ENCODE measurements around the gene CCSER1.
"Not testable (repeated sequence)": the region's sequence is repeated elsewhere in the genome, so short reads cannot be mapped to it uniquely, and the experiment has no call there.

Gene CCSER1

DNA sequence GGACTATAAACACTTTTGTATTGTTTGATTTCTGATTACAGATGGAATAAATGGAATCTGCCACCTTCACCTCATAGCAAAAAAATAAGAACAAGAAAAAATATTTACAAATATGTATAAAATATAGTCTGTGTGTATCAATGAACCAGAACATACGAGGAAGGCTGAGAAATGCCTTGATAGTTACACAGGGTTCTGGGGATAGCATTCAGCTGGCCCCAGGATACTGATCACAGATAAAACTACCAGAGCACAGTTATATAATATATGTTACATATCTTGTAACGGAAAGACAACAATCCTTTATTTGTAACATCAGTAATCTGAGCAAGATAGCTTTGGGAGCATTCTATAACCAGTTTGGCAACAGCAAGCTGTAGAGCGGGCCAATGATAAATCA lies 1101.5 kb downstream of the CCSER1 start:
- no peak for DNase-seq

DNA sequence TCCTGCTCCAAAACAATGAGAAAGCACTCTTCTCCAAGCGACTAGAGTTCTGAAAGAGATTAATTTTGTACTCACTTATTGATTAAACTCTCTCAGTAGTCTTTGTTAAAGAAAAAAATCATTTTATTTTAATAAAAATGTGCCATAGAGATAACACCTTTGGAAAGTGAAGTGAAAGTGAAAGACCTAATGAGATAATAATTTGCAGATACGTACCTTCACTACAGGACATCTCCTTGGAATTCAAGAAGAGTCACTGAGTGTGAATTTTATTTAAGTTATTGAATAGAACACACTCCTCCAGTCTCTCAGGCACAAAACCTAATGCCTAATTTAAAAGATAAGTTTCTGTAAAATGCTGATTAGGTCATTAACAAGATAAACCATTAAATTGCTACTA lies 1106.0 kb downstream of the CCSER1 start:
- DNase-seq = no peak

DNA sequence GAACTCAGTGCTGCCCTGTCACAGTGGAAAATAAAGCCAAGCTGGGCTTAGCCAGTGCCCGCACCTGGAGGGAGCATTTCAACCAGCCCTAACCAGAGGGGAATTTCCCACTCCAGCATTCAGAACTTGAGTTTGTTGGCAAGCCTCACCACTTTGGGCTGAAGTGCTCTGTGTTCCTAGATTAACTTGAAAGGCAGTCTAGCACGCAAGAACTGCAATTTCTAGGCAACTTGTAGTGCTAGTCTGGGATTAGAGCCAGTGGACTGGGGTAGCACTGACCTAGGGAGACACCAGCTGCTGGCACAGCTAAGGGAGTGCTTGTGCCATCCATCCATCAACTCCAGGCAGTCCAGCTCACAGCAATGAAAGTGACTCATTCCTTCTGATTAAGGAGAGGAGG lies 1115.9 kb downstream of the CCSER1 start:
- DNase-seq = no peak

DNA sequence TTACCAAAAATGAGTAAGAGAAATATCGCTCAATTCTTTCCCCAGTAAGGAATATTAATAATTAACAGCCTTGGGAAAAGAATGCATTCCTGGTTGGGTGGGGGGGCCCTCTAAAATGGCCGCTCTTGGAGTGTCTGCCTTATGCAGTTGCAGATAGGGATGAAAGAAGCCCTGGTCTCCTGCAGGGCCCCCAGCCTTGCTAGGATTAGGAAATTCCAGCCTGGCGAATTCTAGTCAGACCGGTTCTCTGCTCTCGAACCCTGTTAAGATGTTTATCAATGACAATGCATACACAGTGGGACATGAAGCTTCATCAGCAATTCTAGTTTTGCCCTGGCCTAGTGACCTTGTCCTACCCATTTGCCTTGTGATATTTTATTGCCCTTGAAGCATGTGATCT lies 1128.8 kb downstream of the CCSER1 start:
- no peak for DNase-seq

DNA sequence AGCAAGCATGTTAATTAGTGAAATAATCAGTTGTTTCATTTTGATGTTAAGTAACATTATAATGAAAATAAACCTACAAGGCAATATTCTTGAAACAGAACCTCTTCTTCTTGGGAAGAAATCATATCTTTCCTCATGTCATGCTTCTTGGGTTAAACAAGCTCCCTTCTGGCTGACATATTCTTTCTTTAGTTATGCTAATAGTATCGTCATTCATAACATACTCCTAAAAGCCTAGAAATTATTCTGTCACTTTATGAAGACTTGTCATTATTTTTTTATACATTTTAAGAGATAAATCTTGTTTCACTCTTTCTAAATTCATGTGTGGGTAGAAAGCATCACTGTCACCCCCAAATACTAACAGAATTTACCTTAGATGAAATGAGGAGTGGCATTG lies 1129.6 kb downstream of the CCSER1 start:
- no peak for DNase-seq

DNA sequence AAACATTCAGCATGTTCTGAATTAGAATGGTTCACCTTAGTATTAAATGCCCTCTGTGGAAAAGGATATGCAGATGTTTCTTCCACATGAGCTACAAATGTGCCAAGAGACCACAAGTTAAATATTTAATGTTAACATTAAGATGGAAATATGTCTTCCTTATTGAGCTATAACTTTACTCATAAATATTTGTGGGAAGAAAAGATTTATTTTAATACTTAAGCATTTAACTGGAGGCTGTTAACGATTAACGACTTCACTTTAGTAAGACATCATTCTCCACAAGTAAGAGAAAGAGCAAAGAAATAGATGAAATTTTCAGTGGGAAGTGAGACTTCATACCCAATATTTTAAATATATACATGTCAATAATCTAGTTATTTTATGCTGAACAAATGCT lies 1130.5 kb downstream of the CCSER1 start:
- DNase-seq = no peak

DNA sequence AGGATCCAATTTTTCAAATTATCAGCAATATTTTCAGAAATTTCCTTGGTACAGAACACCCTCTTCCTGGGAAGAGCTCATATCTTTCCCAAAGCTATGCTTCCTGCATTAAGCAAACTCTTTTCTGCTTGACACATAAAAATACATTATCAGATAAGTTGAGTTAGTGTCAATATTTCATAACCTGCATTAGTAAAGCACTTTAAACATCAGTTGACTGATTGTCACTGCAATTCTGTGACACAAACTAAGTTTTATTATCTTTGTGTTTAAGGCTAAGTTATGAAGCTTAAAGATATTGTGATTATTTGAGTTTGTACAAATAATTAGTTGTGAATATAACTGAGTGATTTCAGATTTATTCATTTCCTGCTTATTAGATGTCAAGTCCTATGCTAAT lies 1131.1 kb downstream of the CCSER1 start:
- no peak for DNase-seq

DNA sequence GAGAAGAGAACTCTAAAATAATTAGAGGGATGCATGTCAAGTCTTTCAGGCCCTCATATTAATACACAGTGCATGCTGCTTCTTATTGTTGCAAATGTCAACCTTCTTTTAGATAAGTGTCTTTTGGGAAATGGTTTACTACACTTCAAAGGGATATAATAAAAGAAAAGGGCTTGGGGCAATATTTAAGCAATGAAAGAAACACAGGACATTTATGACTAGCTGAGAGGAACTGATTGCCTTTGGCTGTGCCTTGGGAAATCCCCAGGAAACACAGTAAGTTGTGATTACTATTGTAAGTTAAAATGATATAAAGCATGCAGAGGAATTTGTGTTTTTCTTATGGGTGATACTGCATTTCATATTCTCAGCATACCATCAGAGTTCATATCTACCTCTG lies 1140.3 kb downstream of the CCSER1 start:
- DNase-seq = no peak

DNA sequence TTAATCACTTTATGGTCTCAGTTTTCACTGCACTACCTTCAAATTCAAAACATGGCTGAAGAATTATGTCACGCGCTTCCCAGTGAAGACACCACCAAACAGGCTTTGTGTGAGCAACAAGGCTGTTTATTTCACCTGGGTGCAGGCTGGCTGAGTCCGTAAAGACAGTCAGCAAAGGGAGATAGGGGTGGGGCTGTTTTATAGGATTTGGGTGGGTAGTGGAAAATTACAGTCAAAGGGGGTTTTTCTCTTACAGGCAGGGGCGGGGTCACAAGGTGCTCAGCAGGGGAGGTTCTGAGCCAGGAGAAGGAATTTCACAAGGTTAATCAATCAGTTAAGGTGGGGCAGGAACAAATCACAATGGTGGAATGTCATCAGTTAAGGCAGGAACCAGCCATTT lies 1141.3 kb downstream of the CCSER1 start:
- DNase-seq = not testable (repeated sequence)

DNA sequence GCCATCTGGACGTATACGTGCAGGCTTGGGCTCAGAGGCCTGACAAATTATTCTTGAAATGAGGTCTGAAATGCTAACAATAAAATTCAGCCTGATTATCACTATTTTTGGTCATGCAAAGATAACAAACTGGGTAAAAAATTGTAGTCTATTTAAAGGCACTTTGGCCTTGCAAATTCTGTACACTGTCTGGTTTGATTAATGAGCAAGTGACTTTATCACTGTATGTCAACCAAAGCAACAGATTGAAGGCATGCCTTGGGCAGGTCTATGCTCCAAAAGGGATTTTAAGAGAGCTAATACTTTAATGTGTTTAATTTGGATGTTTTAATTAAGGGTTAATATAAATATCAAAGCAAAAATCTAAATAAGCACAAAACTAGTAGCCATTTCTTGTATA lies 1141.7 kb downstream of the CCSER1 start:
- DNase-seq = no peak

DNA sequence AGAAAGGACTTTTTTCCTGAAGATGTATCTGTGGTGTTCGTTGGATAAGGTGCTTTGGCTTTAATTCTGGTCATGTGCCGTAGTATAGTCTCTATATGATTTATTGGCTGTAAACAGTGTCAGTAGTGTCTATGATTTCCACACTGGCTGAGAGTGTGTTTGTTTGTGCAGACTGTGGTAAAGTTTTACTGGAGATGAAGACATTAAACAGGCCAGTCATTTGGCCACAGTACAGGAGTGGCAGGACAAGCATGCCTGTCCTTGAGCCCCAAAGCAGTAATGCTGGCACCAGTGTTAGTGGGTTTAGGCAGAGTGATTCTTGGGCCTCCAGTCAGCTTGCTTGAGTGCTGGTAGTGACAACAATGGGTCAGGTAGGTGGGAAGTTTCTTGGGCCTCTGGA lies 1152.7 kb downstream of the CCSER1 start:
- DNase-seq = no peak

DNA sequence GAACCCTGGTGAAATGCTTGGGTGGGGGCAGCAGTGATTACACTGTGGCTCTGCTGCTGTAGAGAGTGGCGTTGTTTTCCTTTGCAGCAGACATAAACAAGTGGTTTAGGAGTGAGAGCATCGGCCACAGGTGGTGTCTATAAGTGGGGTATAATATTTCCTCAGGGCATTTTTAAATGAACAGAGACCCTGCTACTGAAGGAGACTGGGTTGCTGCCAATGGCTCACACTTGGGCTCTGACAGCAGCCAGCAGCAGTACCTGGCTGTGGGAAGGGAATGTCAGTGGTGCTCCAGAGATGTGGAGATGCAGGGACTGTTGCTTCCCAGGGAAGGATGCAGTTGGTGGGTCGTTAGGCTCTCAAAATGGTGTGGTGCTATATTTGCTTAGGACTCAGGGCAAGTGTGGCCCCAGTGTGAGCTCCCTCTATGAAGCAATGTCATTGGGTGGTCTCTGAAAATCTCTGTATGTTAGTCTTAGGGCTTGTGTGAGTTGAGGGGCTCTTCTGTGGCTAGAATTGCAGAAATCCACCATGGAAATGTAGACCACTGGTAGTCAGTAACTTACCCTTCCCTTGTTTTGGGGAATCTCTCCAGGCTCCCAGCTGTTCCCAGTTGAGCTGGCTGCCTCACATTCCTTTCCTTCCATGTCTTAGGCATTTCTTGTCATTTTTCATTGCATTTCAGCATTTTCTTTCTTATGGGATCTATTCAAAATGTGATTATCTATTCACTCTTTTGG lies 1153.5 kb downstream of the CCSER1 start:
- no peak for DNase-seq

DNA sequence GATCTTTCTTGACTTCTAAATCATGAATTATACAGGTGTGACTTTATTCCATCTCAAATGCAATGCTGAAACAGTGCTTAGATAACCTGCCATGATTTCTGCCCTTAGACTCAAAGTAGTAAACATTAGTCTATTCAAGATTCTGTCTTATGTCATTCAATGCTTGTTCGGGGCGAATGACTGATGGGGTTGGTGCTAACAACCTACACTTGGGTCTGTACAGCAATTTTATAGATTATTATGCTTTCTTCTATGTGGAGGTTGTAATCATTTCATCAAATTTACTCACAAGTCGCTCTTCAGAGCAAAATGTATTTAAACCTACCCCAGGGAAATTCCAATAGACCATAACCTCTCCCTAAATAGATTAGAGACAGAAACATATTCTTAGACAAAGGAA lies 1155.0 kb downstream of the CCSER1 start:
- no peak for DNase-seq

DNA sequence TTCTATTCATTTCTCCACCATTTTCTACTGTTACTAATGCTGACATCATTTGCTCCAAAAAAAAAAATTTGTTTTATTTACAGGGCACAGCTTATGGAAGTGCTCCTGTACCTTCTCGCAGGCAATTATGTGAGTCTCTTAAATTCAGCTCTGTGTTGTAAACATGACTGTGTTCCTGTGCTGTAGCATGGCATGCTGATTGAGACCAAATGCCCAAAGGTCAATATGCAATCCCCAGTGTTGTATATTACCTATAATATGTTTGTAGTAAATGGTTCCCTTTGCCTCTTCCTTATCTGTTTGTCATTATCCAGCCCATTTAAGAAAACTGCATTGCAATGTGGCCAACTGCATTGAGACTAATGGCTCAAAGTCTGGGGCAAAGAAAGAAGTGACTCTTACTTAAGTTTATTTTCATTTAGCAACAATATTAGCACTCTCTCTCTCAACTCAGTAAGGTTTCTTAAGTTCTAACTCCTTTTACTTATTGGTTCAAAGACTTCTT lies 1156.6 kb downstream of the CCSER1 start:
- DNase-seq = no peak

DNA sequence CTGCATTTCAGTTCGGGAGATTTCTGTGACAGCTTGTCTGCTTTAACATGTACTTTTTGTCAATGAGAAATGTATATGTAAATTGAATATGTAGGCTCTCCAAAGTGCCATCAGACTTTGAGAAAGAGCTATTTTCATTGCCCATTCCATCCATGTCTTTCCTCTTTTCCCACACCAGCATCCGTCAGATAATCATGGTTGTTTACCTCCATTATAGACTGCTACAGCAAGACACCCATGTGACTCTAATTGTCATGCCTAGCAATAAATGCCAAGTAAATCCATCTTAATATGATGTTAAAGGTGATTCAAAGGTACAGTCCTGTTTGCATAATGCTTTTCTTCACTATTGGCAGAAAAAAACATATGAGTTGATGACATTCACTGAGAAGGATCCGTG lies 1157.3 kb downstream of the CCSER1 start:
- DNase-seq = no peak

DNA sequence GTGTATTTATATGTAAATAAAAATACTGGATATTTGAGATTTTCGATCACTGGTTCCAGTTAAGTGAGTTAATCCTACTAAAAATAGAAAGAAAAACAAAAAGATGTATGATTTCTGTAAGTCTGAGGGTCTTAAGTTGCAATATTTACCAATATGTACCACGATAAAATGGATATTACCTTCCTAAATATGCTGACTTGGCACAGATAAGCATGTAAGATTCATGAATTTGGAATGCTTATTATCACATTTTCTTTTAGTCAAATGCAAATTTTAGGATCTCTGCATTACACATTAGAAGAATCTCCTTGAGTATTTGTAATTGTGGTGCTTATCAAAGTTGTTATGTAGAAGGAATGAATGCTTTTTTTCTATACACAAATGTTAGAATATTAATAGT lies 1158.3 kb downstream of the CCSER1 start:
- DNase-seq = no peak

DNA sequence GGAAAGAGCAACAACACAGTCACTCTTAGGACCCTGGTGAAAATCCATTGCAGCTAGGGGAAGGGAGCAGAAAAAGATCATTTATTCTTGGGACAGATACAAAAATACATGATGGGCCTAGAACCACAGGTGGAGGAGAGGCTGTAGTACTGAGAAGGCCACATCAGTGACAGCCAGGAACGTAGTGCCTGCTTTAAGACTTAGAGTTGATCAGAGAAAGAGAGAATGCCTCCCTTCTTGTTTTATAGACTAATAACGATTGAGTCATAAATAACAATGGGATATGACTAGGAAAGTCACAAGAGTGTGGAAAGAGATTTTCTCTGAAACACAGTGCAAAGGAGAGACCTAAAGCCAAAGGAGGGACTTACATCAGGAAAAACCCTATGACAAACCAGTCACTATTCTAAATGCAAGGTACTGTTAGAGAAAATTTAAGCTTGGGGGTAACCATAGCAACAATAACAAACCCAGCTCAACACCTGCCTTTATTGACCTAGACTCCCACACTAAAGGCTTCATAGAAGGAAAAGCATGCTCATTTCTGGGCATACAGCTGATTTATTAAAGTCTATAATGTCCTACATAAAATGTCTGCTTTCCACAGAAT lies 1161.6 kb downstream of the CCSER1 start:
- peak; percentile 17 for DNase-seq

DNA sequence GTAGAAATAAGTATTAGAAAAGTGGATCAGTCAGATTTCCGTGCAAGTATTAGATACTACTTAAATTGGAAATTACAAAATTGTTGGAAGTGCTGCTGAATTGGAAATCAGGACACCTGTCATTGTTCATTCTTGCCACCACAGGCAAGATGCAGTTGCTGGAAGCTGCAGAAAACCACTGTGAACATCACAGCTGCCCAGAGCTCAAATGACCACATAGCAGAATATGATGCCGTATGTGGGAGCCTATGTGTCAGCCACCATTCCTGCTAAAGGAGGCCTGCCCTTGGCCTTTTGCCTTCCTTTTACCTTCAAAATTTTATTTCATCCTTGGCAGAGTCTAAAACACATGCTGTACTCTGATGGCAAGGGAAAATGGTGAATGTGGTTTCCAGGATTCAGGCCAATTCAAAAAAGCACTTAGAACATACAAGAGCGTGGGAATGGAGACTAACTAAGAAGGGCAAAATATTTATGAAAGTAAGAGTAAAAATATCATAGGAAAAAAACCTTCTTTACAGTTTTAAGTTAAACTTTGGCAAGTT lies 1171.0 kb downstream of the CCSER1 start:
- no peak for DNase-seq

DNA sequence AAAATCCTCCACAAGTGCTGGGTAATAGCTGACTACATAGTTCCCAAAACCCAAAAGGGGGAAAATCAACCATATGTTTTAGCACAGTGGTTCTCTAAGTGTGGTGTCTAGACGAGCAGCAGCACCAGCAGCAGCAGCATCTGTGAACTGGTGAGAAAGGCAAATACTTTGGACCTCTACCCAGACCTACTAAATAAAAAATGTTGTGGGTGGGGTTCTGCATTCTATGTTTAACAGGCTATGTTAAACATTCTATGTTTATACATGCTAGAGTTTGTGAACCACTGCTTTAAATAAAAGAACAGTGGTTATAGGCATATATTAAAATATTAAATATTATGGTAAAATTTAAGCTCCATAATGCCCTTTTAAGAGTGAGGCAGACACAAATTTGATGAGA lies 1171.6 kb downstream of the CCSER1 start:
- DNase-seq = no peak

DNA sequence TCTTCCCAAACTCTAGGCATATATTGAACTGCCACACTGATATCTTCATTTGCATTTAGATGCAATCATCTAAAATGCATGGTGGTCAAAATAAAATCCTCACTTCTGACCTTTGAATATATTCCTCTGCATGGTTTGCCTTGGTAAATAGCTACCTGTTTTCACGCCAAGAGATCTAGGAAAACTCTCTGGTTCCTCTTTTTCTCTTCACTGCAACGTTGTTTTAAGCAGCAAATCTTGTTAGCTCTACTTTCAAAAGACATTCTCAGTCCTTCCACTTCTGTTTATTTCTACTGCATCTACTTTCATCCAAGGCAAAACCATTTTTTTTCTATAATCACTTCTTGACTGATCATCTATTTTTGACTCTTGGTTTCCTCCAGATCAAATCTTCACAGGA lies 1174.9 kb downstream of the CCSER1 start:
- no peak for DNase-seq

DNA sequence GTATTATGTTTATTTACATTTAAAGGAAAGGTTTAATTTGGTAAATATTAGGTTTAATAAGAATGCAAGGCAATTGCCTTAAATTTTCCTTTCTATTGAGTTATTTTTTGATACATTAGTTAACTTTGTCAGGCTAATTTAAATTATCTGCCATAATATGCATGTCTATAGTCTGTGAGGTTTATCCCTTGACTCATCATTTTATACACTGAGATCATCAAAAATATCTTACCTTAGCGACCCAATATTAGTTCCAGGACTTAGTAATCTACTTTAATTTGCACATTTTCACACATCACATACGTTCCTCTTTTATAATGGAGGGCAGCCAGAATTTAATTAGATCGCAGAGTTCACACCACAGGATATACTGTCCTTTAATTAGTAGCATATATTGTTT lies 1177.1 kb downstream of the CCSER1 start:
- DNase-seq = no peak

DNA sequence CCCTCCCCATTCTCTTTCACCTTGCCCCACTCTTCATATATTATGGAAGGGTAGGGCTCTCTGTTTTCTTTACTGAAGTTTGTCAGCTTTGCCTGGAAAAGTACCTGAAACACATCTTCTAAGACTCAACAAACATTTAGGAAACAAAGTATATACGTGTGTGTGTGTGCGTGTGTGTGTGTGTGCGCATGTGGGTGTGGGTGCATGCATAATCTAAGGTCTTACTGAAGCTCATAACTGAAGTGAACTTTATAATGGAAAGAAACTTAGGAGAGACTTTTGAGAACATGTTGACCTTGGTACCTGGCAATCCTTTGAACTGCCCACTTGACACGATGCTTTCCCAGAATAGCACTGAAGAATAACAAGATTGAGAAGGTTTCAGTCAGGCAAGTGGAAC lies 1190.2 kb downstream of the CCSER1 start:
- DNase-seq = no peak

DNA sequence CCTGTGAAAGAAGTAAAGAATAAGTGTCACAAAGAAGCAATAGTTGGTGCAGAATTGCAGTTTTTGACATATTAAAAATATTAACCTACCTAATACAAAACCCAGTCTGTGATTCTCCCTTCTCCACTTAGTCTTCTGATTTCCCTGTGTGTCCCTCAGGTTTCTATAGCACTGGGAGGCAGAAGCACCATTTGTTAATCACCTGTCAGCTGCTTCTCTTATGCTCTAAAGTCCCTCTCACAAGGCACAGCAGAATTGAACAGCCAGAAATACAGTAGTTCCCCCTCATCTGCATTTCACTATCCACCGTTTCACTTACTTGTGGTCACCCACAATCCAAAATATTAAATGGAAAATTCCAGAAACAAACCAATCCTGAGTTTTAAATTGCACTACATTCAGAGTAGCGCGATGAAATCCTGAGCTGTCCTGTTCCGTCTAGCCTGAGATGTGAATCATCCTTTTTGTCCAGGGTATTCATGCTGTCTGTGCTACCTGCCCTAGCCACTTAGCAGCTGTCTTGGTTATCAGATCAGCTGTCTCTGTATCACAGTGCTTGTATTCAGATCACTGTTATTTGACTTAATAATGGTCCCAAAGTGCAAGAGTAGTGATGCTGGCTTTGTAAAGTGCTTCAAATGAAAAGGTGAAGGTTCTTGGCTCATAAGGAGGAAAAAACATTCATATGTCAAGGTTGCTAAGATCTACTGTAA lies 1192.5 kb downstream of the CCSER1 start:
- DNase-seq = no peak

DNA sequence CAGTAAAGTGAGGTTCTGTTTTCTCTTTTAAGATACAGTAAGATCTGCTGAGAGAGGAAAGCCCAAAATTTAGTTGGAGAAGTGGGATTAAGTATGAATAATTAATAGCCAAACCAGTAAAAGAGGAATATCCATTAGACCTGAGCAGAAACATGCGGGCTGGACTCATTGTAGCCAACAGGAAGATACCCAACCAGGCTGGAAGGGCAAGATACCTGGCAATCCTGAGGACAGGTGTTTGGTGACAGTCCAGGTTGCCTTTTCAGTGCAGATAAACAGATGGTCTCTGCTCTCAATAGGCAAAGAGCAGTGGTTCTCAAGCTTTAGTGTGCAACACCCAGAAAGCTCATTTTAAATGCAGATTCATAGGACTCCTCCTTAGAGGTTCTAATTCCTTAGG lies 1195.8 kb downstream of the CCSER1 start:
- no peak for DNase-seq

All from NCI-H1436 (cell line).